Mucosa of descending colon (tissue), 3 donors: ENCODE data around the gene LYSMD3. TPM values are rescaled to one million over a fixed set of nuclear protein-coding genes. Genes with fewer than 3 reads are reported as not detected.

Source experiments
- ATAC-seq: fragments of 200-7000 bp; cut with Tn5 transposase; one replicate; pipeline ENCODE4 v1.9.1; 2020; ENCODE audit warnings: mild to moderate bottlenecking, moderate library complexity
- DNase-seq, 3 donors: peaks; one replicate each; pipeline ENCODE4 v3.0.0-alpha.2; 2020
- H3K36me3 ChIP-seq: fragments of 200-600 bp; one replicate; pipeline ENCODE4 v1.8.0; 2021; ENCODE audit warnings: low read depth, mild to moderate bottlenecking
- H3K4me1 ChIP-seq: fragments of 200-600 bp; one replicate; pipeline ENCODE4 v1.8.0; 2021; ENCODE audit warnings: low read depth, mild to moderate bottlenecking
- H3K4me3 ChIP-seq: fragments of 200-600 bp; one replicate; pipeline ENCODE4 v1.8.0; 2021; ENCODE audit warnings: mild to moderate bottlenecking
- H3K9me3 ChIP-seq: fragments of 200-600 bp; one replicate; pipeline ENCODE4 v1.8.0; 2021; ENCODE audit warnings: mild to moderate bottlenecking
- CTCF ChIP-seq: fragments of 200-600 bp; IDR thresholded peaks from one replicate; pipeline ENCODE4 v1.8.0; 2022; ENCODE audit warnings: antibody characterized with exemption, mild to moderate bottlenecking
- intact Hi-C, 2 donors: fragments of 100-400 bp; cut with DNase I in 1 of 2; cut with micrococcal nuclease in 1 of 2; formaldehyde crosslinking; loops; one replicate each; pipeline versions ENCODE4 v1.11.0 to v1.11.1; 2022; cut with DNase I, micrococcal nuclease
- total RNA-seq, 3 donors: library from RNA; stranded (reverse); fragmentation: NEBNext Ultra II Directional in 2 of 3; extraction: Animal tissue kit (Norgen Biotek cat#: 25700) in 2 of 3; gene quantifications; one replicate each; pipeline versions ENCODE4 v1.2.1 to v1.2.4, GENCODE V29; 2021 to 2023
- donor health status: DM: no; HTN: no; CAD: no; lungs with moderate emphysema.
- donor health status: DM: no; HTN: no; CAD: no.
- donor health status: DM: no; HTN: yes; CAD: no.

Gene LYSMD3
- total RNA-seq, 3 donors from 2014 or later, result 20.1 to 25.1 (median 23.1) TPM

- Histone ChIP-seq H3K36me3 (no peaks in the 10 kb centered on the region), H3K4me3 (no peak overlapping the region), H3K9me3 (no peaks in the 10 kb centered on the region), H3K4me1 (no peaks in the 10 kb centered on the region)
- DNase-seq (no peak), ATAC-seq (no peak)
- intact Hi-C loops, result no loop called here
- TF ChIP-seq CTCF, result no peak
Observed at GRCh38 chr5:90565491-90565890, 36.1 kb upstream of the LYSMD3 start.

- intact Hi-C loops, result no loop called here
- TF ChIP-seq CTCF, result no peak
- H3K4me3 ChIP-seq, result no peak overlapping the region
- ATAC-seq, result no peak
- no peak for DNase-seq
- H3K4me1 ChIP-seq, result no peaks in the 10 kb centered on the region
- no peaks in the 10 kb centered on the region for H3K9me3 ChIP-seq
- no peaks in the 10 kb centered on the region for H3K36me3 ChIP-seq
Observed at GRCh38 chr5:90563108-90563507, 33.7 kb upstream of the LYSMD3 start.

- ATAC-seq (no peak), DNase-seq (no peak)
- H3K9me3 ChIP-seq, result no peaks in the 10 kb centered on the region
- H3K36me3 ChIP-seq, result no peaks in the 10 kb centered on the region
- H3K4me3 ChIP-seq, result no peak overlapping the region
- intact Hi-C loops, result no loop called here
- no peak for TF ChIP-seq CTCF
- no peaks in the 10 kb centered on the region for H3K4me1 ChIP-seq
Observed at GRCh38 chr5:90562341-90562740, 33.0 kb upstream of the LYSMD3 start.

GRCh38 chr5:90561766-90562165 lies 32.4 kb upstream of the LYSMD3 start:
- H3K9me3 ChIP-seq, result no peaks in the 10 kb centered on the region
- no peaks in the 10 kb centered on the region for H3K36me3 ChIP-seq
- intact Hi-C loops, result no loop called here
- no peak for TF ChIP-seq CTCF
- DNase-seq (no peak), ATAC-seq (no peak)
- no peaks in the 10 kb centered on the region for H3K4me1 ChIP-seq
- H3K4me3 ChIP-seq, result no peak overlapping the region

GRCh38 chr5:90560771-90561170 lies 31.4 kb upstream of the LYSMD3 start:
- no peak for TF ChIP-seq CTCF
- no peaks in the 10 kb centered on the region for H3K9me3 ChIP-seq
- no peak for DNase-seq
- ATAC-seq, result no peak
- intact Hi-C loops, result no loop called here
- H3K4me1 ChIP-seq, result no peaks in the 10 kb centered on the region
- no peaks in the 10 kb centered on the region for H3K36me3 ChIP-seq
- no peak overlapping the region for H3K4me3 ChIP-seq
